HCT116 (cell line): Measurements from ENCODE around the gene MEP1A. TPM values are rescaled to one million over a fixed set of nuclear protein-coding genes. Genes with fewer than 3 reads are reported as not detected.
"Not testable (repeated sequence)": the region's sequence is repeated elsewhere in the genome, so short reads cannot be mapped to it uniquely, and the experiment has no call there.

Experiments used
- ATAC-seq: fragments of 200-7000 bp; cut with Tn5 transposase; 2 replicates; pipeline ENCODE4 v1.9.1; 2020; ENCODE audit warnings: mild to moderate bottlenecking, moderate library complexity
- BruUV-seq: library from RNA; stranded (reverse); fragments of 400-500 nt; replicated peaks from 2 replicates; lab custom pipeline; 2021; lab: Mats Ljungman, UMichigan
- CTCF ChIA-PET: fragments of 300-600 bp; sonication (Branson Sonifier 250); formaldehyde crosslinking; loops from one replicate; lab custom pipeline; 2021; ENCODE audit warnings: antibody characterized with exemption; lab: Charles Lee
- POLR2A ChIA-PET: fragments of 300-600, 350-600 bp; sonication (Branson Sonifier 250); formaldehyde crosslinking; loops from one replicate; lab custom pipeline; 2021; ENCODE audit warnings: antibody characterized with exemption; lab: Charles Lee
- RAD21 ChIA-PET, 2 experiments: fragments of 300-600 bp; sonication (Branson Sonifier 250); formaldehyde crosslinking; loops; one replicate each; lab custom pipeline; 2023; ENCODE audit warnings: low total read pairs in 2 of 2; ENCODE audit not compliant: uncharacterized antibody in 2 of 2, unreplicated experiment in 2 of 2, low non-redundant PET in 1 of 2; lab: Charles Lee
- DNase-seq: peaks from one replicate; pipeline ENCODE4 v3.0.0-alpha.2; 2010; ENCODE audit warnings: low read depth, low spot score
- H2AFZ ChIP-seq: fragments of 200-600 bp; shearing (Covaris generic), sonication (generic); 2 replicates; pipeline ENCODE4 v1.6.1; 2017; ENCODE audit warnings: low read depth, mixed run types, mixed read lengths, antibody characterized with exemption, low read length; ENCODE audit not compliant: poor library complexity, severe bottlenecking
- H3K27ac ChIP-seq: 2 replicates; pipeline ENCODE4 v1.5.1; 2012; ENCODE audit warnings: low read depth, low read length
- H3K27me3 ChIP-seq: fragments of 200-600 bp; sonication (generic); 2 replicates; pipeline ENCODE4 v1.6.1; 2016; ENCODE audit warnings: mixed run types, low read length, mixed read lengths; ENCODE audit not compliant: insufficient read depth
- H3K36me3 ChIP-seq, 2 experiments: fragments of 200-500 bp in 1 of 2; fragments of 200-600 bp in 1 of 2; sonication (Bioruptor generic) in 1 of 2; sonication (generic) in 1 of 2; 2 replicates each; pipeline versions ENCODE4 v1.5.1 to v1.6.1; 2014 to 2016; ENCODE audit warnings: low read length in 2 of 2, inconsistent platforms in 1 of 2, mixed read lengths in 1 of 2, mixed run types in 1 of 2; ENCODE audit not compliant: insufficient read depth in 2 of 2, control insufficient read depth in 1 of 2
- H3K4me1 ChIP-seq, 2 experiments: fragments of 200-600 bp in 1 of 2; sonication (generic) in 1 of 2; 2 replicates each; pipeline versions ENCODE4 v1.5.1 to v1.6.1; 2012 to 2017; ENCODE audit warnings: low read length in 2 of 2, inconsistent platforms in 1 of 2, mild to moderate bottlenecking in 1 of 2, mixed read lengths in 1 of 2, mixed run types in 1 of 2, moderate library complexity in 1 of 2; ENCODE audit not compliant: insufficient read depth in 2 of 2, control insufficient read depth in 1 of 2
- H3K4me2 ChIP-seq: fragments of 200-600 bp; sonication (generic); 2 replicates; pipeline ENCODE4 v1.6.1; 2017; ENCODE audit warnings: mixed run types, low read length, mixed read lengths
- H3K4me3 ChIP-seq, 2 experiments: fragments of 200-600 bp in 1 of 2; sonication (generic) in 1 of 2; replicated peaks in 1 of 2; 2 replicates each; pipeline ENCODE4 v1.5.1; 2011 to 2016; ENCODE audit warnings: low read length in 2 of 2, control low read depth in 1 of 2, low read depth in 1 of 2, mild to moderate bottlenecking in 1 of 2, mixed read lengths in 1 of 2, mixed run types in 1 of 2
- H3K79me2 ChIP-seq: fragments of 200-600 bp; sonication (generic); 2 replicates; pipeline ENCODE4 v1.6.1; 2017; ENCODE audit warnings: mild to moderate bottlenecking, mixed run types, low read length, moderate library complexity, mixed read lengths; ENCODE audit not compliant: insufficient read depth
- H3K9ac ChIP-seq: fragments of 200-600 bp; sonication (generic); 2 replicates; pipeline ENCODE4 v1.6.1; 2016; ENCODE audit warnings: low read length, mixed read lengths
- H3K9me2 ChIP-seq: fragments of 200-600 bp; sonication (generic), shearing (Covaris generic); 2 replicates; pipeline ENCODE4 v1.6.1; 2017; ENCODE audit warnings: mixed run types, mild to moderate bottlenecking, moderate library complexity; ENCODE audit not compliant: insufficient read depth
- H3K9me3 ChIP-seq, 2 experiments: fragments of 200-500 bp in 1 of 2; fragments of 200-600 bp in 1 of 2; sonication (Bioruptor generic) in 1 of 2; sonication (generic) in 1 of 2; 2 replicates each; pipeline ENCODE4 v1.6.1; 2014 to 2017; ENCODE audit warnings: low read length in 2 of 2, mixed read lengths in 2 of 2, inconsistent platforms in 1 of 2, low read depth in 1 of 2, mild to moderate bottlenecking in 1 of 2, mixed run types in 1 of 2, moderate library complexity in 1 of 2; ENCODE audit not compliant: control insufficient read depth in 1 of 2, insufficient read depth in 1 of 2
- H4K20me1 ChIP-seq: fragments of 200-600 bp; sonication (generic), shearing (Covaris generic); 2 replicates; pipeline ENCODE4 v1.6.1; 2017; ENCODE audit warnings: mixed run types, mild to moderate bottlenecking, moderate library complexity; ENCODE audit not compliant: insufficient read depth
- CBX3 ChIP-seq: IDR thresholded peaks from 2 replicates; pipeline ENCODE4 v1.6.1; 2012; ENCODE audit warnings: low read depth
- EGR1 ChIP-seq: IDR thresholded peaks from 2 replicates; pipeline ENCODE4 v1.6.1; 2012; ENCODE audit warnings: low read depth
- ELF1 ChIP-seq: IDR thresholded peaks from 2 replicates; pipeline ENCODE4 v1.6.1; 2012; ENCODE audit warnings: low read depth, borderline replicate concordance
- EZH2 ChIP-seq: fragments of 200-600 bp; sonication (generic); IDR thresholded peaks from 2 replicates; pipeline ENCODE4 v1.6.1; 2017; ENCODE audit warnings: antibody characterized with exemption, mixed run types
- EZH2phosphoT487 ChIP-seq: fragments of 200-600 bp; IDR thresholded peaks from 2 replicates; pipeline ENCODE4 v1.6.1; 2018; ENCODE audit warnings: antibody characterized with exemption, borderline replicate concordance
- POLR2A ChIP-seq: IDR thresholded peaks from 2 replicates; pipeline ENCODE4 v1.7.0; 2011; ENCODE audit warnings: borderline replicate concordance; ENCODE audit not compliant: insufficient read depth, insufficient read length; ENCODE audit errors: extremely low read depth
- SIN3A ChIP-seq: IDR thresholded peaks from 2 replicates; pipeline ENCODE4 v1.6.1; 2012; ENCODE audit warnings: low read depth
- ZBTB33 ChIP-seq: IDR thresholded peaks from 2 replicates; pipeline ENCODE4 v1.6.1; 2011; ENCODE audit warnings: mild to moderate bottlenecking, low read length, moderate library complexity; ENCODE audit not compliant: insufficient replicate concordance; ENCODE audit errors: extremely low read depth
- ZFX ChIP-seq: fragments of 450-650 bp; IDR thresholded peaks from 2 replicates; pipeline ENCODE4 v1.6.1; 2017
- intact Hi-C: fragments of 100-400 bp; cut with micrococcal nuclease; formaldehyde crosslinking; loops from 2 replicates; pipeline ENCODE4 v1.10.0; 2022
- total RNA-seq: library from RNA; stranded (reverse); gene quantifications from one replicate; pipeline ENCODE4 v1.2.1, GENCODE V29; 2021; ENCODE audit not compliant: unreplicated experiment

The MEP1A gene
- total RNA-seq, 1 experiment from 2014 or later = not detected

DNA sequence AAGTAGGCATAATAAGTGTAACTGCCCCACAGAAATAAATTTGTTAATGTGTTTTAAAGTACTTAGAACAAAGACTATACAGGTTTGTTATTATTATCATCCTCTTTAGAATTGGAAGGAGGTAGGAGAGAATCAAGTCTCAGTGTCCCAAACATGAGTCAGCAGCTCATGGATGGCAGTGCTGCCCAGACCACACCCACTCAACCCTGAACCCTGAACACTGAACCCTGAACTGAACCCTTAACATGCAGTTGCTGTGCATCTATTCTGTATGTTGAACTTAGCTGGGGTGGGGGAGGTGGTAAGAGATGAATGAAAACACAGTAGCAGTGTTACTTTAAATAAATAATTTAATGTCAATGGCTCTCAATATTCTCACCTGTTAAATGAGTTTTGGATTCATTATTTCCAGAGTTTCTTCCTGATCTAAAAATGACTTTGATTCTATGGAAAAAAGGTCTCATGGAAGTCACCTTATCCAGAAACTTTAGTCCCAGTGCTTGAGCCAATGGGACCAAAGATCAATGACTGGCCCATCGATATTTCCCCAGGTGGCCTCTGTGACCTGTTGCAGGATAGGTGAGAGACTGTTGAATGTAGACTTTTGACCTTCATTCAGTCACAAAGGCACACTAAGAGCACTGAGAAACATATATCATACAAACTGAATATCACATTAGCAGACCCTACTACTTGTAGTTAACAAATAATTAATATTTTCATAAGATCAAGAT lies 49.6 kb upstream of the MEP1A start:
- Histone ChIP-seq H3K9ac (no peak overlapping the region), H3K27me3 (no peaks in the 10 kb centered on the region), H3K36me3 (no peaks in the 10 kb centered on the region), H3K4me2 (no peak overlapping the region), H3K9me2 (no peaks in the 10 kb centered on the region)
- BruUV-seq = no TSS peak
- RAD21 ChIA-PET = no interaction called here
- TF ChIP-seq EZH2 (no peak), ELF1 (no peak), ZFX (no peak), SIN3A (no peak), ZBTB33 (no peak), POLR2A (no peak), CBX3 (no peak), EZH2phosphoT487 (no peak), EGR1 (no peak)
- TF ChIP-seq, all 23 proteins: peak for 0
- H3K27ac ChIP-seq = no peak overlapping the region
- DNase-seq (no peak), ATAC-seq (no peak)
- no peaks in the 10 kb centered on the region for H3K9me3 ChIP-seq
- H3K4me3 ChIP-seq = no peak overlapping the region
- ChIA-PET CTCF (no interaction called here), POLR2A (no interaction called here)
- intact Hi-C loops = no loop called here
- no peaks in the 10 kb centered on the region for H4K20me1 ChIP-seq
- no peaks in the 10 kb centered on the region for H3K4me1 ChIP-seq
- H3K79me2 ChIP-seq = no peaks in the 10 kb centered on the region
- no peak overlapping the region for H2AFZ ChIP-seq

- H3K27me3 ChIP-seq, CTCF ChIA-PET, H3K4me3 ChIP-seq, RAD21 ChIA-PET, H2AFZ ChIP-seq, ATAC-seq, H3K4me2 ChIP-seq, H3K9ac ChIP-seq, H3K36me3 ChIP-seq, H3K27ac ChIP-seq, H3K9me2 ChIP-seq, DNase-seq, POLR2A ChIA-PET, H3K9me3 ChIP-seq, BruUV-seq, H3K4me1 ChIP-seq, intact Hi-C loops, H3K79me2 ChIP-seq, H4K20me1 ChIP-seq: not testable (repeated sequence)
These were observed 48.9 kb upstream of the MEP1A start for GRCh38 chr6:46744159-46744725.
